Measurements from ENCODE around the gene HCRT.
"Not testable (repeated sequence)": the region's sequence is repeated elsewhere in the genome, so short reads cannot be mapped to it uniquely, and the experiment has no call there.

The HCRT gene

DNA sequence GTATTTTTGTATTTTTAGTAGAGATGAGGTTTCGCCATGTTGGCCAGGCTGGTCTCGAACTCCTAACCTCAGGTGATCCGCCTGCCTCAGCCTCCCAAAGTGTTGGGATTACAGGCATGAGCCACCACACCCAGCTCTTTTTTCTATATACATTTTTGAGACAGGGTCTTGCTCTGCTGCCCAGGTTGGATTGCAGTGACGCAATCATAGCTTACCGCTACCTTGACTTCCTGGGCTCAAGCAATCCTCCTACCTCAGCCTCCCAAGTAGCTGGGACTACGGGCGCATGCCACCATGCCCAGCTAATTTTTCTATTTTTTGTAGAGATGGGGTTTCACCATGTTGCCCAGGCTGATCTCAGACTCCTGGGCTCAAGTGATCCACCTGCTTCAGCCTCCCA, 44.6 kb downstream of the HCRT start:
- not testable (repeated sequence) for H3K4me2 ChIP-seq (ENCODE audit: low read length, poor library complexity, severe bottlenecking); H3K27me3 ChIP-seq (ENCODE audit: control insufficient read depth in 1 of 2, insufficient read depth in 1 of 2, low read length in 2 of 2); H3K18ac ChIP-seq (ENCODE audit: low read depth in 1 of 2, low read length in 2 of 2); H2AFZ ChIP-seq (ENCODE audit: low read depth, low read length); H3K9me3 ChIP-seq (ENCODE audit: control insufficient read depth, low read length); H4K8ac ChIP-seq (ENCODE audit: low read length); H2AK5ac ChIP-seq (ENCODE audit: low read length, severe bottlenecking); H2BK12ac ChIP-seq (ENCODE audit: low read length in 2 of 2); H3K27ac ChIP-seq (ENCODE audit: low read length, poor library complexity, severe bottlenecking); H4K91ac ChIP-seq (ENCODE audit: low read length); H3K4me3 ChIP-seq (ENCODE audit: insufficient read depth in 1 of 2, low read depth in 1 of 2, low read length in 2 of 2); H2BK120ac ChIP-seq (ENCODE audit: low read depth, low read length); H3K4ac ChIP-seq (ENCODE audit: low read depth in 1 of 2, low read length in 2 of 2); DNase-seq; H3K23ac ChIP-seq (ENCODE audit: low read length in 2 of 2); H3K9ac ChIP-seq (ENCODE audit: low read length); H2BK5ac ChIP-seq (ENCODE audit: low read depth, low read length, poor library complexity, severe bottlenecking); H2BK15ac ChIP-seq (ENCODE audit: low read depth, poor library complexity, severe bottlenecking); H3K14ac ChIP-seq (ENCODE audit: low read length in 2 of 2)
- Histone ChIP-seq H3K4me1 (ENCODE audit: control insufficient read depth, insufficient read depth, low read depth, low read length) (peaks cover 39% of the 10 kb centered on the region), H3K36me3 (ENCODE audit: control insufficient read depth in 1 of 2, insufficient read depth in 2 of 2, low read depth in 1 of 2, low read length in 2 of 2) (peaks cover 30 to 33% of the 10 kb centered on the region in 2 experiments), H3K79me1 (replicated peaks; ENCODE audit: low read length, poor library complexity, severe bottlenecking) (peaks cover 15% of the 10 kb centered on the region)
- 98% methylated on average over 6 of the region's 7 CpGs for WGBS

DNA sequence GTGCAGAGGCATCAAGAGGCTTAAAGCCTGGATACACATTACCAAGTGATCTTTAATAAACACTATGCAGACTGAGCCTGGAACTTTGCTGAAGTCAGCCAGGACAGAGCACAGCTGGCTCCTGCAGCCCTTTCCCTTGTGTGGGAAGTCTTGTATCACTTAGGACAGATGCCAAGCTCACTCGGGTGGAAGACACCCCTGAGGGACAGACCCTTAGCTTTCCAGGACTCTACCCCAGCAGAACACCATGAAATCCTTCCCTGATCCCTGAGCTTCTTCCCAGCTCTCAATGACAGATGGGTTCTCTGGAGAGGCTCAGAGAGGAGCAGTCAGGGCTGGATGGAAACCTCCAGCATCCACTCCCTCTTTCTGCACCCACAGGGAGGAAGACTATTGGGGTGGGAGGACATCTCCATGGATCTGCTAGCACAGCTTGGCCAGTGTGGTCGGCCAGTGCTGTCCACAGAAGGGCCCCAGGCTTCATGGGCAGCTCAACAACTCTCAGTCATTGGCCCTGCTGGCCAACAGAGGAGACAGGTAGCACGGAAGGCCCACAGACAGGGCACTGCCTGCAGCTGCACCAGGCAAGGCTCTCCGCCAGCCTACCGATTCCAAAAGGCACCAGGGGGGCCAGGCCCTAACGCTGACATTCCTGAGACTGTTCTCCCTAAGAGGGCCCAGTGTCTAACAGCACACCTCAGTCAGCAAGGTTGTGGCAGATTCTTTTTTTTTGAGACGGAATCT, 46.3 kb downstream of the HCRT start:
- no peak overlapping the region for H2AK5ac ChIP-seq (ENCODE audit: low read length, severe bottlenecking)
- H3K18ac ChIP-seq (ENCODE audit: low read depth in 1 of 2, low read length in 2 of 2), result peak overlapping the region in 1 of 2 experiments; percentile 0
- H4K91ac ChIP-seq (ENCODE audit: low read length), result no peak overlapping the region
- H2BK5ac ChIP-seq (ENCODE audit: low read depth, low read length, poor library complexity, severe bottlenecking), result no peak overlapping the region
- no peak overlapping the region for H3K9ac ChIP-seq (ENCODE audit: low read length)
- peaks cover 23 to 32% of the 10 kb centered on the region in 2 experiments for H3K36me3 ChIP-seq (ENCODE audit: control insufficient read depth in 1 of 2, insufficient read depth in 2 of 2, low read depth in 1 of 2, low read length in 2 of 2)
- H3K4me2 ChIP-seq (ENCODE audit: low read length, poor library complexity, severe bottlenecking), result no peak overlapping the region
- no peaks in the 10 kb centered on the region for H3K27me3 ChIP-seq (ENCODE audit: control insufficient read depth in 1 of 2, insufficient read depth in 1 of 2, low read length in 2 of 2)
- H2BK12ac ChIP-seq (ENCODE audit: low read length in 2 of 2), result no peak overlapping the region
- no peak overlapping the region for H3K4me3 ChIP-seq (ENCODE audit: insufficient read depth in 1 of 2, low read depth in 1 of 2, low read length in 2 of 2)
- H3K9me3 ChIP-seq (ENCODE audit: control insufficient read depth, low read length), result no peaks in the 10 kb centered on the region
- H2AFZ ChIP-seq (ENCODE audit: low read depth, low read length), result no peak overlapping the region
- H3K79me1 ChIP-seq (replicated peaks; ENCODE audit: low read length, poor library complexity, severe bottlenecking), result peaks cover 13% of the 10 kb centered on the region
- peaks cover 43% of the 10 kb centered on the region for H3K4me1 ChIP-seq (ENCODE audit: control insufficient read depth, insufficient read depth, low read depth, low read length)
- DNase-seq, result peak; percentile 37
- H2BK120ac ChIP-seq (ENCODE audit: low read depth, low read length), result no peak overlapping the region
- no peak overlapping the region for H3K27ac ChIP-seq (ENCODE audit: low read length, poor library complexity, severe bottlenecking)
- no peak overlapping the region for H3K23ac ChIP-seq (ENCODE audit: low read length in 2 of 2)
- H2BK15ac ChIP-seq (ENCODE audit: low read depth, poor library complexity, severe bottlenecking), result no peak overlapping the region
- peak overlapping the region in 1 of 2 experiments; percentile 78 for H3K14ac ChIP-seq (ENCODE audit: low read length in 2 of 2)
- 90% methylated on average over 7 of the region's 7 CpGs for WGBS
- no peak overlapping the region for H3K4ac ChIP-seq (ENCODE audit: low read depth in 1 of 2, low read length in 2 of 2)
- H4K8ac ChIP-seq (ENCODE audit: low read length), result no peak overlapping the region

DNA sequence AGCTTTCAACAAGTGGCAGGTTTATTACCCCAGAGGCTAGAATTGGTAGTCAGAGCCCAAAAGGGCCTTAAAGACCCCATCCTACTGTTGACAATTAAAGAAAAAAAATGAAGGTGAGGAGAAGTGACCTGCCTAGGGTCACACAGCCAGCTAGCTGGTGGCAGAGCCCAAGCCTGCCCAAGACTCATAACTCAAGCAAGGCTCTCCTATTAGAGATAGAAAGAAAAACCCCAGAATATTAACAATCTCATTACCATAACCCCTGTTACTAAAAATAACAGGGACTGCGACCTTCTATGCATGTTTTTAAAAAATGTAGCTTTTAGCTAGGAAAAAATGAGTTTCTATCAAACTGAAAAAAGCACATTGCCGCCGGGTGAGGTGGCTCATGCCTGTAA, 48.6 kb downstream of the HCRT start:
- H3K36me3 ChIP-seq (ENCODE audit: control insufficient read depth in 1 of 2, insufficient read depth in 2 of 2, low read depth in 1 of 2, low read length in 2 of 2), result peaks cover 22 to 34% of the 10 kb centered on the region in 2 experiments
- no peak overlapping the region for H4K8ac ChIP-seq (ENCODE audit: low read length)
- no peak overlapping the region for H4K91ac ChIP-seq (ENCODE audit: low read length)
- no peak overlapping the region for H2AFZ ChIP-seq (ENCODE audit: low read depth, low read length)
- H3K4me1 ChIP-seq (ENCODE audit: control insufficient read depth, insufficient read depth, low read depth, low read length), result peaks cover 45% of the 10 kb centered on the region
- peak overlapping the region in 1 of 2 experiments; percentile 94 for H3K18ac ChIP-seq (ENCODE audit: low read depth in 1 of 2, low read length in 2 of 2)
- H2AK5ac ChIP-seq (ENCODE audit: low read length, severe bottlenecking), result no peak overlapping the region
- no peak overlapping the region for H2BK5ac ChIP-seq (ENCODE audit: low read depth, low read length, poor library complexity, severe bottlenecking)
- no peak overlapping the region for H3K14ac ChIP-seq (ENCODE audit: low read length in 2 of 2)
- no peak overlapping the region for H2BK120ac ChIP-seq (ENCODE audit: low read depth, low read length)
- no peak overlapping the region for H3K4me3 ChIP-seq (ENCODE audit: insufficient read depth in 1 of 2, low read depth in 1 of 2, low read length in 2 of 2)
- no peak for DNase-seq
- no peaks in the 10 kb centered on the region for H3K27me3 ChIP-seq (ENCODE audit: control insufficient read depth in 1 of 2, insufficient read depth in 1 of 2, low read length in 2 of 2)
- H2BK15ac ChIP-seq (ENCODE audit: low read depth, poor library complexity, severe bottlenecking), result no peak overlapping the region
- no peak overlapping the region for H3K23ac ChIP-seq (ENCODE audit: low read length in 2 of 2)
- no peak overlapping the region for H3K4me2 ChIP-seq (ENCODE audit: low read length, poor library complexity, severe bottlenecking)
- no peak overlapping the region for H3K9ac ChIP-seq (ENCODE audit: low read length)
- H3K79me1 ChIP-seq (replicated peaks; ENCODE audit: low read length, poor library complexity, severe bottlenecking), result peaks cover 12% of the 10 kb centered on the region
- H3K4ac ChIP-seq (ENCODE audit: low read depth in 1 of 2, low read length in 2 of 2), result no peak overlapping the region
- no peaks in the 10 kb centered on the region for H3K9me3 ChIP-seq (ENCODE audit: control insufficient read depth, low read length)
- H3K27ac ChIP-seq (ENCODE audit: low read length, poor library complexity, severe bottlenecking), result no peak overlapping the region
- peak overlapping the region; percentile 82 to 97 for H2BK12ac ChIP-seq (ENCODE audit: low read length in 2 of 2)
- 92% methylated on average over 3 of the region's 3 CpGs for WGBS

DNA sequence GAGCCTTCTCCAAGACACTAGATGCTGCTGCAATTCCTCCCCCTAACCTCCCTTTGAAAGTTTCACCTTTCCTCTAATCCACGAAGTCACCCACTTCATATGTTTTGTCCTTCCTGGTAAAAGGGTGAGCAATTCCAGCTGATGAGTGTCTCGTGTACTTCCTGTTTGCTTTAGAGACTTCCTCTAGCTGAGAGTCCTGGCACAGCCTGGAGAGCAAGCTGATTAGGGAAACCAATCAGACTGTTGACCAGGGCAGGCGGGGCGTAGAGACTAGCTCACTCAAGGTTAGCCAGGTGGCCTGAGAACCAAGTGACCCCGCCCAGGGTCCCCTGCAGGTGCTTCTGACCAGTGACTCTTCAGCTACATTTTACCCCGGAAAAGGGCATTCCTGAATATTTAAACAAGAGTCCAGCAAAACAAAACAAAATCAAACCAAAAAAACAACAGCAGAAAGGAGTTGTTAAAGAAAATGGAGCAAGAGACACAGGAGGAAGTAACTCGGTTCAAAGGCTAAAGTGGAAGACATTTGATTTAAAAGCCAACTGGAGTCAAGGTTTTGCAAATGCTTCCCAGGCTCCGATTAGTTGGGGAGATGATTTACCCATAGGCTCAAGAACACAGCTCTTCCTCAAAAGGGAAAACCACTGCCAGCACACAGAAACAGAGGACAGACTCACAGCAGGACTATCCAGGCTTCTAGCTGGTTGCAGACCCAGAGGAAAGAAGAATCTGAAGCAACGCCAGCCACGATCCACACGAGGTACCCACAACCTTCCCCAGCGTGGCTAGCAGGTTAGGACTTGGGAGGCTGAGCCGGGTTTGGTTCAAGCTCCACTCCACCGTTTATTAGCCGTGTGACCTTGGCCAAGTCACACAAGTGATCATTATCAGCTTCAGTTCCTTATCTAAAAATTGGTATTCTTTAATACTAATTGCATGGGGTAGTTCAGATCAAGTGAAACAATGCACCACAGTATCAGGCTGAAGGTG, 49.3 kb downstream of the HCRT start:
- Histone ChIP-seq H2BK15ac (ENCODE audit: low read depth, poor library complexity, severe bottlenecking) (no peak overlapping the region), H3K4me3 (ENCODE audit: insufficient read depth in 1 of 2, low read depth in 1 of 2, low read length in 2 of 2) (peak overlapping the region in 1 of 2 experiments; percentile 2), H2AFZ (ENCODE audit: low read depth, low read length) (no peak overlapping the region), H3K18ac (ENCODE audit: low read depth in 1 of 2, low read length in 2 of 2) (peak overlapping the region; percentile 79 to 94), H2BK120ac (ENCODE audit: low read depth, low read length) (no peak overlapping the region), H3K4me1 (ENCODE audit: control insufficient read depth, insufficient read depth, low read depth, low read length) (peaks cover 42% of the 10 kb centered on the region), H4K8ac (ENCODE audit: low read length) (peak overlapping the region; percentile 87), H2AK5ac (ENCODE audit: low read length, severe bottlenecking) (peak overlapping the region; percentile 23), H3K9ac (ENCODE audit: low read length) (peak overlapping the region; percentile 23), H3K4me2 (ENCODE audit: low read length, poor library complexity, severe bottlenecking) (no peak overlapping the region), H2BK12ac (ENCODE audit: low read length in 2 of 2) (peak overlapping the region; percentile 82 to 97), H3K23ac (ENCODE audit: low read length in 2 of 2) (peak overlapping the region in 1 of 2 experiments; percentile 66), H3K9me3 (ENCODE audit: control insufficient read depth, low read length) (no peaks in the 10 kb centered on the region), H3K79me1 (replicated peaks; ENCODE audit: low read length, poor library complexity, severe bottlenecking) (peaks cover 13% of the 10 kb centered on the region), H3K36me3 (ENCODE audit: control insufficient read depth in 1 of 2, insufficient read depth in 2 of 2, low read depth in 1 of 2, low read length in 2 of 2) (peaks cover 17 to 27% of the 10 kb centered on the region in 2 experiments), H2BK5ac (ENCODE audit: low read depth, low read length, poor library complexity, severe bottlenecking) (no peak overlapping the region), H4K91ac (ENCODE audit: low read length) (peak overlapping the region; percentile 91), H3K4ac (ENCODE audit: low read depth in 1 of 2, low read length in 2 of 2) (peak overlapping the region in 1 of 2 experiments; percentile 79), H3K27me3 (ENCODE audit: control insufficient read depth in 1 of 2, insufficient read depth in 1 of 2, low read length in 2 of 2) (no peaks in the 10 kb centered on the region), H3K27ac (ENCODE audit: low read length, poor library complexity, severe bottlenecking) (peak overlapping the region; percentile 52), H3K14ac (ENCODE audit: low read length in 2 of 2) (no peak overlapping the region)
- DNase-seq, result peak; percentile 88
- 50% methylated on average over 12 of the region's 15 CpGs for WGBS

Measured in mesenchymal stem cell (in vitro differentiated cells and primary cell).